NCI-H1048 (cell line): Measurements from ENCODE around the gene OR1M1.

ENCODE experiments used
- DNase-seq: peaks from one replicate; lab custom pipeline; 2025; lab: John Stamatoyannopoulos, UW

OR1M1 gene

DNA sequence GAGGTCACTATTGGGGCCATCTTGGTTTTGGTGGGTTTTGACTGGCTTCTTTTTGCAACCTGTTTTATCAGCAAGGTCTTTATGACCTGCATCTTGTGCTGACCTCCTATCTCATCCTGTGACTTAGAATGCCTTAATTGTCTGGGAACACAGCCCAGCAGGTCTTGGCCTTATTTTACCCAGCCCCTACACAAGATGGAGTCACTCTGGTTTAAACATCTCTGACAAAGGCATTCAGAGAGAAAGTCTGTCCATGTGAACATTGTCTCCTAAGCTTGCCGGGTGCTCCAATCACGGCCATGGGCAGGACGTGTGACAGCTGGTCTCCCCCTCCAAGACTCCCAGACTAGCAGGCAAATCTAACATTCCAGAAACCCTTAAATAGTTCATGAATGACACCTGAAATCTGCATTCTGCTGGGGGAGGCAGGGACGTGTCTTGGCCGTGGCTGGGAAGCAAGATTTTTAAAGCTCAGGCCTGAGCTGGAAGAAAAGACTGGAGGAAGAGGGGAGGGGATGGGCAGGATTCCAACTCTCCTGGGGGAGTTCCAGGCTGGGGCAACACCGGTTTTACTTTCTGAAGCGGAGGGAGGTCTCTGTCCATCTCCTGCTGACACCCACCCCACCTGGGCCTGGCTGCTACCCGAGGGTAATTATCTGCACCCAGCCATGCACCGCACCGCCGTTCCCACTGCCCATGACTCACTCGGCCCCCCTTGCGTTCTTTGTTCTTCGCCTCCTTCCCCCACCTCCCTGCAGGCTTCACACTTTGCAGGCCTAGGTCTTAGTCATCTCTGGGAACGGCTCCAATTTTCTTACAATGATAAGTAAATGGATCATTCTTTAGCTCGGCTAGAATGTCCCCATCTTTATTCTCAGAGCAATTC, 11.6 kb upstream of the OR1M1 start:
- DNase-seq: peak; percentile 23

DNA sequence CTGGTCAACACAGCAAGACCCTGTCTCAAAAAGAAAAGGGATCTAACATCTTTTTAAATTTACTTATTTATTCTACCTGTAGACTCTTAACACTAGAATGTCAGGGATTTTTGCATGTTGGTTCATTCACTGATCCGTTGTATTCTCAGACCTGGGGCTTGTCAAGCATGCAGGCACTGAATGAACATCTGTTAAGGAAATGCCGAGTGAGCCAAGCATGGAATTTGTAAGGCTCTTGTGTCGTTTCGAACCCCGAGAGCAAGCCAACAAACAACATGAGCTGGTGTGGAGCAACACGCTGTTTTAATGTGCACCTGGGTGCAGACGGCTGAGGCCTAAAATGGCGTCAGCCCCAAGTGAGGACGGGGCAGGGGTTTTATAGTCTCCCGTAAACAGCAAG, 10.0 kb upstream of the OR1M1 start:
- DNase-seq: no peak

DNA sequence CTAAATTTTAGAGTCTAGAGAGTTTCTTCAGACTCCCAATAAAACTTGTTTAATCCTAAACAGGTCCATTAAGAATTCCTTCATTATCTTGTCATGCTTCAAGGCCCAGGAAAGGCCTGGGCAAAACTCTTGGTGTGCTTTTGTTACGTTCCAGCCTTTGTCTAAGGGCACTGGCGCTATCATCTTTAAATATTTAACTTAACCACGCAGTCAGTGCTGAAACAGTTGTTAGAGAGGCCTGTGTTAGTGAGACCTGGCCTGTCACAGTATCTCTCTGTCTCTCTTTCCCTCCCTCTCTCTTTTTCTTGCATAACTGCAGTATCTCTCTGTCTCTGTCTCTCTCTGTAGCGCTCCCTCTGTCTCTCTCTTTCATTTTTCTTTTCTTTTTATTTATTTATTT, 8.2 kb upstream of the OR1M1 start:
- no peak for DNase-seq

DNA sequence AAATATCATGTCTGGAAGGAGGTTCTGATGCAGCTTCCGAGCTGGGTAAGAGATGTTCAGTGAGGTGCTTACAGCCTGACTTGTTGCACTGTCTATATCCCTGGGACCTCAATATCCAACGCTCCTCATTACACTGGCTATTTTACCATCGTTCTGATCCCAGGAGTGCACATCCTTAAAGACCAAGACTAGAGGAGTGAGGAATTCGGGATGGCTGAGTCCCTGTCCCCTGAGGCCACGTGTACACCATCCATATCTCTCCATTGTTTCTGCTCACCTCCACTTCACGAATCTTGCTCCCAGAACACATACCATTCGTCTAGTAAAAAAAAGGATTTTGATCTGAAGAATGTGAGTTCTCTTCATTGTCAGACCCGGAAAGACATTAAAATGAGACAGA, 20.5 kb downstream of the OR1M1 start, which contains the start of gene OR7G2:
TSS of gene OR7G2 (minus strand) at position 101 of the 400 bp plus-strand sequence. CDS start 4,232 bp downstream, outside the sequence.
- DNase-seq: no peak

DNA sequence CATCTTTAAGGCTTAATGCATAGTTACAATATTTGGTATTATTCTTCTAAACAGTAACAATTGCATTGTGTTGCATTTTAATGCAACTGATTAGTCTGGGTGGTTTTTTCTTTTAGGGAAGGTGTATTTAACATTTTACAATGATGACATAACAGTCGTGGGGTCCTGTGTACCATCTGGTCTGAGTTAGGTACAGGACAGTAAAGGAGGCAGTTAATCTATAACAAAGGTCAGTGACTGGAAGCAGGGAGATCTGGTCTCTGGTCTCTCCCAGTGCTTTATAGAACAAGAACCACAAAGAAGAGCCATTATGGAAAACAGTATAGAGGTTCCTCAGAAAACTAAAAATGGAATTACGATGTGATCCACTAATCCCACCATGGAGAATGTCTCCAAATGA, 23.1 kb downstream of the OR1M1 start:
- no peak for DNase-seq

DNA sequence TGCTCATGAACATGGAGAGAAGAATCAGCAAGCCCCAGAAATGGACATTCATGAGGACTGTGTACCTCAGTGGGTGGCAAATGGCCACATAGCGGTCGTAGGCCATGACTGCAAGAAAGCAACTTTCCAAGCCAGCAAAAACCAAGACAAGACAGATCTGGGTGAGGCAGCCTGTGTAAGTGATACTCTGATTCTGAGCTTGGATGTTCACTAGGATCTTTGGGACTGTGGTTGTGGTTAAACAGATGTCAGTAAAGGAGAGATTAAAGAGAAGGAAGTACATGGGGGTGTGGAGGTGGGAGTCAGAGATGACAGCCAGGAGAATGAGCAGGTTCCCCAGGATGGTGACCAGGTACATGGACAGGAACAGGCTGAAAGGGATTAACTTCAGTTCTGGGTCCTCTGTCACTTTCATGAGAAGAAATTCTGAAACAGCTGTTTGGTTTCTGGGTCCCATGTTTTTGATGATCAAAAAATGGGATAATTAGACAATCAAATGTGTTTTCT, 28.5 kb downstream of the OR1M1 start, which contains the start of gene OR7G1:
TSS of gene OR7G1 (minus strand) at position 457 of the 507 bp plus-strand sequence. CDS start at position 457, 0 bp downstream.
- DNase-seq: no peak

DNA sequence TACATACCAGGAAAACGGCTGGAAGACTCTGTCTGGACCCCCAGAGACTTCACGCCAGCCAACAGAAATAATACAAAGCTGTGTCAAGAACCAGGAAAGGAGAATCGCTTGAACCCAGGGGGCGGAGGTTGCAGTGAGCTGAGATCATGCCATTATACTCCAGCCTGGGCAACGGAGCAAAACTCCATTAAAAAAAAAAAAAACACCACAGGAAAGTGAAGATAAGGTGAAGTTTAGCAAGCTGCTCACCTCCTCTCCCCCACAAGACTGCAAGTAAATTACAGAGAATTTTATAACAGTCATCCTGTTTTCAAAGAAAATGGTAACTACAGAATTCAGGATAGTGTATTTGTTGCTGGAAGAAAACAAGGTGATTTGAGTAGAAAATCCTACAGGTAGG, 29.7 kb downstream of the OR1M1 start:
- DNase-seq: no peak

DNA sequence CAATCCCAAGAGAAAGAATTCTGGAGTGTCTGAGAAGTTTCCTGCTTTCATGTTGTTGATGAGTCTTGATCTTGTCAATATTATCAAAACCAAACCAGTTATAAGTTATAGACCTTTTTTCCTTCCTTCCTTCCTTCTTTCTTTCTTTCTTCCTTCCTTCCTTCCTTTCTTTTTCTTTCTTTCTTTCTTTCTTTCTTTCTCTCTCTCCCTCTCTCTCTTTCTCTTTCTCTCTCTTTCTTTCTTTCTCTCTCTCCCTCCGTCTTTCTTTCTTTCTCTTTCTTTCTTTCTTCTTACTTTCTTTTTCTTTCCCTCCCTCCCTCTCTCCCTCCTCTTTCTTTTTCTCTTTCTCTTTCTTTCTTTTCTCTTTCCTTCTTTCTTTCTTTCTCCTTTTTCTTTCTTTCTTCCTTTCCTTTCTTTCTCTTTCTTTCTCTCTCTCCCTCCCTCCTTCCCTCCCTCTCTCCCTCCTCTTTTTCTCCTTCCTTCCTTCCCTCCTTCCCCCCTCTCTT, 40.1 kb downstream of the OR1M1 start, which contains the start of gene OR7G3:
TSS of gene OR7G3 (minus strand) at position 51 of the 506 bp plus-strand sequence. CDS start at position 51, 0 bp downstream.
- DNase-seq: no peak

DNA sequence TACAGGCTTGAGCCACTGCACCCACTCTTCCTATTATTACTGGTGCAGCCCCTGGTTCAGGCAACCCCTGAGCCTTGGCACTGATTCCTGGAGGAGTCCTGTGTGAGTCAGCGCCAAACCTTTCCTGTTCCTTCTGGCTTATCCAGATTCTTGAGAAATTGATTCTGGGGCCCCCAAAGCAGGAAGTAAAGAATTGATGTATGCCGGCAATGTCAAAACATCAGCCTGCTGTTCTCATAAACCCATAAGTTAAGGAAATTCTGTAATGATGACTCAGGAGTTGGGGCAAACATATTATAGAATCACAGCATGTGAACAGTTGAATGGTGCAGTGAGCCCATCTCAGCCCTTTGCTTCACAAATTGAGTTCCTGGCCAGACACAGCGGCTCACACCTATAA, 41.3 kb downstream of the OR1M1 start:
- DNase-seq: no peak

DNA sequence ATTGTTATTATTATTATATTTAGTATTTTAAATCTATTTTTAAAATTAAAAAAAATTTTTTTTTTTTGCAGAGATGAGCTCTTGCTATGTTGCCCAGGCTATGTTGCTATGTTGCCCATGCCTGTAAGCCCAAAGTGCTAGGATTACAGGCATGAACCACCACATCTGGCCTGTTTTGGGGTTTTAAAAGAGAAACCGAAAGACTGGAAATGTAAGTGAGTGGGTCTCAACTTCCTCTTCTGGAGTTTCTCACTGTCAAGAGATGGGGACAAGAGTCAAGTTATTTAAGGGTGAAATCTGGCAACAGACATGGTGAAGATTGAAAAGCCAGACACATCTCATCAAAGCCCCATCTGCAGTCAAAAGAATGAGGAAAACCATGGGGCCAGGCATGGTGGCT, 44.1 kb downstream of the OR1M1 start:
- DNase-seq: no peak

DNA sequence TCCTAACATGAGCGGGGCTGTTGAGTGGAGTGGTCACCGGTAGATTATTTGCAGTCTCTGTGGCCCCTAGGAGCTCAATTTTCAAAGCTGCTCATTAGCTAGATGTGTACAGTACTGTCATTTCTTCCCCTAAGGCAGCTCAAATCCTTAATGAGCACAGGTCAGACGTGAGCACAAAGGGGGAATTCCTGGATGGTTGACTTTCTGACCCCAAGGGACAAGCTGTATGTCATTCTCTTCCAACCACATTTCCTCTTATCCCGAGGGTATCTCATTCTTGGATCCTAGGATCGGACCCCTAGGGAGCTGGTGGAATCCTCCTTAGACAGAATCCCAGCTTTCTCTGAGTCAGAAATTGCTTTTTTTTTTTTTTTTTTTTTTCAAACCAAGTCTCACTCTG, 45.6 kb downstream of the OR1M1 start:
- no peak for DNase-seq

DNA sequence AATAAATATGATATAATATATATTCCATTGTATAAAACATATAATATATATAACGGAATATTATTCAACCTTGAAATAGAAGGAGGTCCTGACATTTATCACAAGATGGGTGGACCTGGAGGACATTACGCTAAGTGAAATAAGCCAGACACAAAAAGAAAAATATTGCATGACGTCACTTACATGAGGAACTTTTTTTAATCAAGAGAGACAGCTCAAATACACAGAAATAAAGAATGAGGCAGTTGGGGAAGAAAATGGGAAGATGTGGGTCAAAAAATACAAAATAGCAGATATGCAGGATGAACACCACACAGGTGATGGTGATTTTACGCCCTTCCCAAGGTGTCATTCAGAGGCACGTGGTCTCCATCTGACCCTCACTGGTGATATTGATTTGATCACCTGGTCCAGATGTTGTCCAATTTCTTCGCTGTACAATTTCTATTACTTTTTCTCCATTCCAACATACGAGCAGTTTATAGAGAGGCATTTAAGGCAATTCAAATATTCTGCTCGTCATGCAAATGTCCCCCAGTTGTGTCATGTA, 52.8 kb downstream of the OR1M1 start:
- DNase-seq: no peak

DNA sequence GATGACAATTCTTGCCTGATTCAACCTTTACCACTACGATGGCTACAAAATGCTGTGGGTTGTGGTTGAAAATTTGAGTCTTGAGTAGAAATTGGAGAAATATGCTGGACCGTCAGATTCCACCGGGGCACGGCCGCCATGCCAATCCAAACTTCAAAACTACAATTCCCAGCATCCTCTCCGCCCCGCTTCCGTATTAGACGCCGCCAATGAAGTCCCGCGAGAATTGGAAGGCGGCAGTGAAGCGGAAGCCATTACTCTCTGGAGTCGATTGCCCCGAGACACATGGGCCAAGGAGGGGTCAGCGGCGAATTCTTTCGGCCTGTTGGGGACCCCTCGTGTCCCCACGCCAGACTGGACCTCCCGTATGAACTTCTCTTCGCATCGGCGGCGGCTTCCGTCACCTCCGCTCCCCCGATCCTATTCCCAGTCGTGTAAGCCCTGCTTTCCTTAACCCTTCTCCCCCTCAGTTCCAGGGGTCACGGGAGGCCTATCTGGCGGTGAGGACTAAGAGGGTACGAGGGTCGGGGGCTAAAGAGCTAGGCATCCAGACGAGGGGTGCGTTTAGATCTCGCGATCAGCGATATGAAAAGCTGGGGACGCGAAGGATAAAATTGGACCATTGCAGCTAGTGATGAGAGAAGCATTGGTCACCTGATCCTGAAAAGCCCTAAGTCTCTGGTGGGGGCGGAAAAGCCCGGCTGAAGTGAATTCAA, 53.5 kb downstream of the OR1M1 start, which contains the start of gene ZNF317:
TSS of gene ZNF317 (plus strand) at position 239 of the 716 bp plus-strand sequence. CDS start 15,620 bp downstream, outside the sequence.
- DNase-seq: peak; percentile 84

DNA sequence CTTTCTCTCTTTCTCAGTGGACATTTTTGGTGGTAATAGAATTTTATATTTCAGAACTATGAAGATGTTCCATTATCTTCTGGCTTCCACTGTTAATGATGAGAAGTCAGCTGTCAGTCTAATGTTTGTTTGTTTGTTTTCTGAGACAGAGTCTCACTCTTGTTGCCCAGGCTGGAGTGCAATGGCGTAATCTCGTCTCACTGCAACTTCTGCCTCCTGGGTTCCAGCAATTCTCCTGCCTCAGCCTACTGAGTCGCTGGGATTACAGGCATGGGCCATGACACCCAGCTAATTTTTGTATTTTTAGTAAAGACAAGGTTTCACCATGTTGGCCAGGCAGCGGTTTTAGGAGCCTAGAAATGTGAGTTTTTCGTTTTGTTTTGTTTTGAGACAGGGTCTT, 58.1 kb downstream of the OR1M1 start:
- no peak for DNase-seq
